ENCODE data around the gene PROZ. TPM values are rescaled to one million over a fixed set of nuclear protein-coding genes. Genes with fewer than 3 reads are reported as not detected.

The PROZ gene
- total and polyA plus RNA-seq, 10 donors = 0.11 TPM; not detected in 9

GRCh38 chr13:113140677-113141600 lies 17.5 kb upstream of the PROZ start:
- peaks cover 0 to under 1% (median 0%) of the 10 kb centered on the region in 7 donors for H3K27me3 ChIP-seq (replicated peaks in 1 of 7)
- no peak overlapping the region for H3K27ac ChIP-seq
- no peaks in the 10 kb centered on the region for H3K9me3 ChIP-seq
- intact Hi-C loops (cut with DNase I; ENCODE audit: low total_unique reads) = no loop called here
- WGBS, 5 donors = 92 to 95% (median 93%) methylated on average over 19 to 26 of the region's 26 CpGs
- H3K4me3 ChIP-seq = no peak overlapping the region
- no peaks in the 10 kb centered on the region for H3K4me1 ChIP-seq
- DNase-seq = peak; percentile 69
- no peaks in the 10 kb centered on the region for H3K36me3 ChIP-seq
- TF ChIP-seq CTCF (IDR thresholded peaks at IDR 0.05 in 8 of 11, conservative IDR thresholded peaks at IDR 0.05 in 3 of 11) (no peak), POLR2AphosphoS5 (IDR thresholded peaks at IDR 0.05) (no peak), POLR2A (IDR thresholded peaks at IDR 0.05) (no peak)

GRCh38 chr13:113141601-113141970 lies 16.9 kb upstream of the PROZ start:
- DNase-seq = peak; percentile 54
- WGBS, 5 donors = 85 to 95% (median 90%) methylated on average over 11 to 18 of the region's 18 CpGs
- H3K27me3 ChIP-seq (replicated peaks in 1 of 7) = peaks cover 0 to 4% (median 0%) of the 10 kb centered on the region in 7 donors
- intact Hi-C loops (cut with DNase I; ENCODE audit: low total_unique reads) = no loop called here
- no peaks in the 10 kb centered on the region for H3K4me1 ChIP-seq
- no peak overlapping the region for H3K4me3 ChIP-seq
- no peak overlapping the region for H3K27ac ChIP-seq
- no peaks in the 10 kb centered on the region for H3K9me3 ChIP-seq
- H3K36me3 ChIP-seq = no peaks in the 10 kb centered on the region
- TF ChIP-seq CTCF (IDR thresholded peaks at IDR 0.05 in 8 of 11, conservative IDR thresholded peaks at IDR 0.05 in 3 of 11) = no peak
- TF ChIP-seq POLR2AphosphoS5 (IDR thresholded peaks at IDR 0.05) = no peak
- no peak for TF ChIP-seq POLR2A (IDR thresholded peaks at IDR 0.05)

DNA sequence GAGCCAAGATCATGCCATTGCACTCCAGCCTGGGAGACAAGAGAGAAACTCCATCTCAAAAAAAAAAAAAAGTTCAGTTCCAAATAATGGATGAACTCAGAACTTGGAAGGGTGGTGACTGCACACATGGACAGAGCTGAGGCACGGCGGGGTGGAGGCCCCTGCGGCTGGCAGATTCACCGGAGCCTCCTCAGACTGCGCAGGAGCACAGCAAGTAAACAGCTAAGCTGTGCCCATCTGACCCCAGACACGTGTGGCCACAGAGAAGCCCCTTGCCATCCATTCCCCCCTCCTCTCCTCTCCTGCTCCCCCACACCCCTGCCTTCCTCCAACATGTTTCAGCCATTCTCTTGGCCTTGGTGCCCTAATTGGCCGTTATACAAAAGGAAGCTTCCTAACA lies 15.6 kb upstream of the PROZ start:
- Histone ChIP-seq H3K36me3 (no peaks in the 10 kb centered on the region), H3K9me3 (no peaks in the 10 kb centered on the region), H3K4me1 (no peaks in the 10 kb centered on the region), H3K27ac (no peak overlapping the region), H3K27me3 (replicated peaks in 1 of 7) (peaks cover 0 to 10% (median 0%) of the 10 kb centered on the region in 7 donors), H3K4me3 (no peak overlapping the region)
- TF ChIP-seq POLR2A (IDR thresholded peaks at IDR 0.05) = no peak
- TF ChIP-seq CTCF (IDR thresholded peaks at IDR 0.05 in 8 of 11, conservative IDR thresholded peaks at IDR 0.05 in 3 of 11) = no peak
- no peak for TF ChIP-seq POLR2AphosphoS5 (IDR thresholded peaks at IDR 0.05)
- intact Hi-C loops (cut with DNase I; ENCODE audit: low total_unique reads) = no loop called here
- DNase-seq = no peak
- WGBS, 5 donors = 81 to 91% (median 86%) methylated on average over 7 of the region's 7 CpGs

DNA sequence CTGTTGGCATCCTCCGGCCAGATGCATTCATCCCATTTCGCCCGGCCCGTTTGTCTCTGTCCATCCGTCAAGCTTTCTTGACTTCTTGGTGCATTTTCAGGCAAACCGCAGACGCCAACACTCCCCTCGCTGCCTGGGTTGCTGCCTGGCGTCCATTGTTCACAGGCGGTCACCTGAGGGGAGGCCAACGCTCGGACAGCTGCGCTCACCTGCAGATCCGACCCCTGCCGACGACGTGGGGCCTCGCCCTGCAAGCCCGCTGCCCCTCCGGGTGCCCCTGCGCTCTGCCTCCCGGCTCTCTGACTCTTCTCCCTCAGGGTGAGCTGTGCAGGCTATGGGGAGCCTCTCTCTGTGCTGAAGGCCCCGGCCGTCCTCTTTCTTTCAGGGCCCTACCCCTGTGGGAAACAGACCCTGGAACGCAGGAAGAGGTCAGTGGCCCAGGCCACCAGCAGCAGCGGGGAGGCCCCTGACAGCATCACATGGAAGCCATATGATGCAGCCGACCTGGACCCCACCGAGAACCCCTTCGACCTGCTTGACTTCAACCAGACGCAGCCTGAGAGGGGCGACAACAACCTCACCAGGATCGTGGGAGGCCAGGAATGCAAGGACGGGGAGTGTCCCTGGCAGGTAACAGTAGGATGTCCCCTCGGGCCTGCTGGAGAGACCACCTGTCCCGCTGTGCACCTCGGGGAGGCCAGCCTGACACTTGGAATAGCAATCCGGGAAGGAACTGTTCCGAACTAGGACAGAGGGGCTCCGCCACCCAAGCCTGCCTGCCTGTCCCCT lies 14.8 kb upstream of the PROZ start:
- peaks cover 0 to 10% (median 0%) of the 10 kb centered on the region in 7 donors for H3K27me3 ChIP-seq (replicated peaks in 1 of 7)
- no peak overlapping the region for H3K27ac ChIP-seq
- no peak overlapping the region for H3K4me3 ChIP-seq
- H3K9me3 ChIP-seq = no peaks in the 10 kb centered on the region
- H3K36me3 ChIP-seq = no peaks in the 10 kb centered on the region
- intact Hi-C loops (cut with DNase I; ENCODE audit: low total_unique reads) = no loop called here
- no peaks in the 10 kb centered on the region for H3K4me1 ChIP-seq
- peak; percentile 66 for DNase-seq
- 88 to 90% (median 89%) methylated on average over 32 to 39 of the region's 39 CpGs for WGBS, 5 donors
- TF ChIP-seq CTCF (IDR thresholded peaks at IDR 0.05 in 8 of 11, conservative IDR thresholded peaks at IDR 0.05 in 3 of 11) = no peak
- no peak for TF ChIP-seq POLR2AphosphoS5 (IDR thresholded peaks at IDR 0.05)
- no peak for TF ChIP-seq POLR2A (IDR thresholded peaks at IDR 0.05)
